GM12864 (cell line): Measurements from ENCODE around the gene PLXDC1.

ENCODE experiments used
- DNase-seq: peaks from one replicate; pipeline ENCODE4 v3.0.0-alpha.2; 2011; ENCODE audit warnings: low read depth
- H3K4me3 ChIP-seq: 2 replicates; pipeline ENCODE4 v1.5.1; 2011; ENCODE audit warnings: mild to moderate bottlenecking, low read depth, low read length, control low read depth
- TF ChIP-seq, protein P1 (sequence below): IDR thresholded peaks from 2 replicates; pipeline ENCODE4 v1.5.1; 2011; ENCODE audit warnings: low read depth, mild to moderate bottlenecking, moderate library complexity, low read length, control low read depth, inconsistent platforms; ENCODE audit errors: missing control alignments

Gene PLXDC1

DNA sequence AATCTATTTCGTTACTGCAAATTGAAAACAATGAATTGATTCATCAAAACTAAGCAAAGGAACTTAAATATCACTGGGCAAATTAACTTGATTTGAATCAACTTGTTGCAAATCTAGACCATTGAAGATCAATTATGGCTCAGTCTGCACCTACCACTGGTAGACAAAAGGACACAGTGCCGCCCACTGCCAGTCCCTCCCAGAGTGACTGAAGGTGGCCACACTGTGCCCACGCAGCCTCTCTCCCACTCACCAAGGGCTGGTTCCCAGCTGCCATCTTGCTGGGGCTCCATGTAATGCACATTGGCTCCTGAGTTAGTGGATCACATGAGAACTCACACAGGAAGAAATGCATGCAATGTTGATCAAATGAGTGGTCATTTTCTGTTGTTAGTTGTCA, 78.1 kb downstream of the PLXDC1 start:
- TF ChIP-seq, protein P1, sequence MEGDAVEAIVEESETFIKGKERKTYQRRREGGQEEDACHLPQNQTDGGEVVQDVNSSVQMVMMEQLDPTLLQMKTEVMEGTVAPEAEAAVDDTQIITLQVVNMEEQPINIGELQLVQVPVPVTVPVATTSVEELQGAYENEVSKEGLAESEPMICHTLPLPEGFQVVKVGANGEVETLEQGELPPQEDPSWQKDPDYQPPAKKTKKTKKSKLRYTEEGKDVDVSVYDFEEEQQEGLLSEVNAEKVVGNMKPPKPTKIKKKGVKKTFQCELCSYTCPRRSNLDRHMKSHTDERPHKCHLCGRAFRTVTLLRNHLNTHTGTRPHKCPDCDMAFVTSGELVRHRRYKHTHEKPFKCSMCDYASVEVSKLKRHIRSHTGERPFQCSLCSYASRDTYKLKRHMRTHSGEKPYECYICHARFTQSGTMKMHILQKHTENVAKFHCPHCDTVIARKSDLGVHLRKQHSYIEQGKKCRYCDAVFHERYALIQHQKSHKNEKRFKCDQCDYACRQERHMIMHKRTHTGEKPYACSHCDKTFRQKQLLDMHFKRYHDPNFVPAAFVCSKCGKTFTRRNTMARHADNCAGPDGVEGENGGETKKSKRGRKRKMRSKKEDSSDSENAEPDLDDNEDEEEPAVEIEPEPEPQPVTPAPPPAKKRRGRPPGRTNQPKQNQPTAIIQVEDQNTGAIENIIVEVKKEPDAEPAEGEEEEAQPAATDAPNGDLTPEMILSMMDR: no peak
- no peak for DNase-seq
- H3K4me3 ChIP-seq: no peak overlapping the region

- no peak for DNase-seq
- TF ChIP-seq, protein P1: no peak
- no peak overlapping the region for H3K4me3 ChIP-seq
Measured at GRCh38 chr17:39071573-39071972, 79.9 kb downstream of the PLXDC1 start.

- TF ChIP-seq, protein P1: peak; percentile 68
- DNase-seq: no peak
- no peak overlapping the region for H3K4me3 ChIP-seq
Measured at GRCh38 chr17:39069114-39069756, 82.2 kb downstream of the PLXDC1 start.

DNA sequence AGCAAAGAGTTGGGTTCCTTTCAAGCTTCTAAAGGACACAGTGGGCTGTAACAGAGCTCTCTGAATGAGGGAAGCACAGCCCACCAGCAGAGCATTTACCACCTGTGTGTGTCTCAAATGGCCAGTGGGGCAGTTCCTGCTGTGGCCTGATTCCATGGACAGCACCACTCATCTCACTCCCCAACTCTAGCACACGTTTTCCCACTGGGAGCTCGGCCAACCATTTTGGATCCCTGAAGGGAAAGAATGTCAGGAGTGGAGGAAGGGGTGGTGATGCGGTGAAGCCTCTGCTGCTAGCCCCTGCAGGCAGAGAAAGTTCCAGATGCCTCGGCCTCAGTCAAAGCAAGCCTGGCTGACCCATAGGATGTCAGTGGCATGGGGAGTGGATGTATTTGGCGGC, 86.6 kb downstream of the PLXDC1 start:
- DNase-seq: no peak
- TF ChIP-seq, protein P1: no peak
- no peak overlapping the region for H3K4me3 ChIP-seq

GRCh38 chr17:39064374-39064773, 87.1 kb downstream of the PLXDC1 start:
- no peak for DNase-seq
- H3K4me3 ChIP-seq: no peak overlapping the region
- TF ChIP-seq, protein P1: no peak

DNA sequence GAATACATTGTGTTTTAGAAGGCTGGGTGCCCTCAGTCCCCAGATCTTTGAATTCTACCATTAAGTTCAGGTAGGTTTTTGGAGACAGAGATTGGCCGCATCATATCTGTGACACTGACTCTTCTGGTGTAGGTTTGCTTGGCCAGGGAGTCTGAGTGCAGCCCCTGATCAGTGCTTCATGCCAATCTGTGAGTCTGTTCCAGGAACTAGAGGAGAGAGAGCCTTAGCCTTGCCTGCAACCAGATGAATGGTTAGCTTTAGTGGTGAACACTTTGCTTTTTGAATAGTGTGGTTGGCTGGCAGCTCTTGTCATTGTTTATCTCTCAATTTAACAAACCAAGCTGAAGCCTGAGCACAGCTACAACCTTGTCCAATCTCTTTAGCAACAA, 87.8 kb downstream of the PLXDC1 start:
- no peak for DNase-seq
- TF ChIP-seq, protein P1: no peak
- H3K4me3 ChIP-seq: no peak overlapping the region
